ENCODE measurements around the gene MMP28. TPM values are rescaled to one million over a fixed set of nuclear protein-coding genes. Genes with fewer than 3 reads are reported as not detected.

Gene MMP28
- total RNA-seq, 4 donors from 2014 or later, result 62.5 to 115 (median 79.1) TPM

DNA sequence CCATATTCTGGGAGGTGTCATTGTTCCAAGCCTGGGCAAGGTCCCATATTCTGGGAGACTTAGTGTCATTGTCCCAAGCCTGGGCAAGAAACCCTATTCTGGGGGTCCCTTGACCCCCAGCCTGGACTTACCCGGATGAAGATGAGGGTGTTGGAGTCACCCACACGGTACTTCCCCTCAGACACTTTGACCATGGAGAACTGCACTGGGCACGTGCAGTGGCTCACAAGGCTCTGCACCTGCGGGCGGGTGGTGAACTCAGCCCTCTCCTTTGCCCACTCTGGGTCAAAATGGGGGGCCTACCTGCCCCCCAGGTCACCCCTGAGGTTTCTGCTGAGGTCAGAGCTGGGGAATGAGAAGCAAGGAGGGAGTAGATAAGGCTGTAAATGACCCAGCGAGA lies 46.5 kb downstream of the MMP28 start:
- intact Hi-C loops (cut with DNase I; ENCODE audit: low total_unique reads), result loop anchor here (5.0 kb wide), 1 partner anchor 137 kb away; no protein-coding TSS in a partner anchor
- no peak for TF ChIP-seq POLR2A (IDR thresholded peaks at IDR 0.05)
- TF ChIP-seq, protein P1, sequence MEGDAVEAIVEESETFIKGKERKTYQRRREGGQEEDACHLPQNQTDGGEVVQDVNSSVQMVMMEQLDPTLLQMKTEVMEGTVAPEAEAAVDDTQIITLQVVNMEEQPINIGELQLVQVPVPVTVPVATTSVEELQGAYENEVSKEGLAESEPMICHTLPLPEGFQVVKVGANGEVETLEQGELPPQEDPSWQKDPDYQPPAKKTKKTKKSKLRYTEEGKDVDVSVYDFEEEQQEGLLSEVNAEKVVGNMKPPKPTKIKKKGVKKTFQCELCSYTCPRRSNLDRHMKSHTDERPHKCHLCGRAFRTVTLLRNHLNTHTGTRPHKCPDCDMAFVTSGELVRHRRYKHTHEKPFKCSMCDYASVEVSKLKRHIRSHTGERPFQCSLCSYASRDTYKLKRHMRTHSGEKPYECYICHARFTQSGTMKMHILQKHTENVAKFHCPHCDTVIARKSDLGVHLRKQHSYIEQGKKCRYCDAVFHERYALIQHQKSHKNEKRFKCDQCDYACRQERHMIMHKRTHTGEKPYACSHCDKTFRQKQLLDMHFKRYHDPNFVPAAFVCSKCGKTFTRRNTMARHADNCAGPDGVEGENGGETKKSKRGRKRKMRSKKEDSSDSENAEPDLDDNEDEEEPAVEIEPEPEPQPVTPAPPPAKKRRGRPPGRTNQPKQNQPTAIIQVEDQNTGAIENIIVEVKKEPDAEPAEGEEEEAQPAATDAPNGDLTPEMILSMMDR (IDR thresholded peaks at IDR 0.05), result no peak
- DNase-seq (ENCODE audit: low spot score in 2 of 2), result no peak
- no peak overlapping the region for H3K4me3 ChIP-seq (ENCODE audit: low read depth, poor library complexity, severe bottlenecking)
- WGBS, 2 donors, result 71 to 86% methylated on average over 5 to 6 of the region's 6 CpGs

DNA sequence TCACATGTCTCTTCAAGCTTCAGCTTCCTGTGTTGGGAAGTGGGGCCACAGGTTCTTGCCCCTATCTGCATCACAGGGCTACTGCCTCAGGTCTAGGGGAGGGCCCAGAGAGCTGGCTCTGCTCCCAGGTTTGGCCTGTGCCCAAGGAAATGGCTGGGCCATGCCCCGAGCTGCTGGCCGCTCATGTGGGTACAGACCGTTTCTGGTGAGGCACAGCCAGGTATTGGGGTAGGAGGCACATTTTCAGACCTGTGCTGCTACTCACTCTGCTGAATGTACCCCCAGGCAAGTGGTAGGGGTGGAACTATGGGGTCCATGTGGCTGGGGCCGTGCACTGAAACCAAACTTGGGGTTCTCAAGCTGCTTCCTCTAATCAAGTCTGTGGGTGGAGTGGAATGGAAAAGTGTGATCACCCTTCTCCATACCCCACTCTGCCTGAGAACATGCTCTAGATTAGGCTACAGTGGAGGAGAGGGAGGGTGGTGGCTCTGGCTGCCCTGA lies 47.0 kb downstream of the MMP28 start:
- intact Hi-C loops (cut with DNase I; ENCODE audit: low total_unique reads), result loop anchor here (5.0 kb wide), 1 partner anchor 136 kb away; no protein-coding TSS in a partner anchor

DNA sequence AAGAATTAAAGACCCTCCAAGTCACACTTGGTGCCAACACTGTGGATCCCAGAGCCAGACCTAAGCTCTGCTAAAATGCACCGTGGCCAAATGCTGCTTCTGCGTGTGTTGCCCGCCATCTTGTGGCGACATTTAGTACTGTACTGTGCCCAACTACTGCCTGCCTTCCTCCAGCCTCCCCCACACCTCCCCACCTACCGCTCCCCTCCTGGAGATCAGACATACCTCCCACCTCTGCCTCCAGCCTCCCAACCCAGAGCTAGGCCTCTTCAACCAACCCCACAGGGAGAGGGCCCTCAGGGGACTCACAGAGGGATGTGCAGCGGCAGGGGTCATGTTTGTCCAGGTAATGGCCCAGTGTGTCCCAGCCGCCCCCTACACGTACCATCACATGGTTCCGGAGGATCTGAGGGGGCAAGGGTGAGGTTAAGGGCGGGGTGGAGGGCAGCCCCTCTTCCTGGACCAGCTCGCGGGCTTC lies 47.9 kb downstream of the MMP28 start:
- 33% methylated on average over 12 of the region's 12 CpGs for WGBS, 2 donors
- intact Hi-C loops (cut with DNase I; ENCODE audit: low total_unique reads), result loop anchor here (5.0 kb wide), 1 partner anchor 135 kb away; no protein-coding TSS in a partner anchor
- TF ChIP-seq, protein P1 (IDR thresholded peaks at IDR 0.05), result peak in 1 of 3 donors; percentile 73
- TF ChIP-seq POLR2A (IDR thresholded peaks at IDR 0.05), result no peak
- DNase-seq (ENCODE audit: low spot score in 2 of 2), result peak; percentile 69 to 94
- H3K4me3 ChIP-seq (ENCODE audit: low read depth, poor library complexity, severe bottlenecking), result no peak overlapping the region

More for the DNA sequence above, 47.0 kb downstream of the MMP28 start:
- DNase-seq (ENCODE audit: low spot score in 2 of 2), result no peak
- no peak overlapping the region for H3K4me3 ChIP-seq (ENCODE audit: low read depth, poor library complexity, severe bottlenecking)
- WGBS, 2 donors, result 5 to 16% methylated on average over 3 to 4 of the region's 4 CpGs
- TF ChIP-seq POLR2A (IDR thresholded peaks at IDR 0.05), result no peak
- TF ChIP-seq, protein P1 (IDR thresholded peaks at IDR 0.05), result no peak

DNA sequence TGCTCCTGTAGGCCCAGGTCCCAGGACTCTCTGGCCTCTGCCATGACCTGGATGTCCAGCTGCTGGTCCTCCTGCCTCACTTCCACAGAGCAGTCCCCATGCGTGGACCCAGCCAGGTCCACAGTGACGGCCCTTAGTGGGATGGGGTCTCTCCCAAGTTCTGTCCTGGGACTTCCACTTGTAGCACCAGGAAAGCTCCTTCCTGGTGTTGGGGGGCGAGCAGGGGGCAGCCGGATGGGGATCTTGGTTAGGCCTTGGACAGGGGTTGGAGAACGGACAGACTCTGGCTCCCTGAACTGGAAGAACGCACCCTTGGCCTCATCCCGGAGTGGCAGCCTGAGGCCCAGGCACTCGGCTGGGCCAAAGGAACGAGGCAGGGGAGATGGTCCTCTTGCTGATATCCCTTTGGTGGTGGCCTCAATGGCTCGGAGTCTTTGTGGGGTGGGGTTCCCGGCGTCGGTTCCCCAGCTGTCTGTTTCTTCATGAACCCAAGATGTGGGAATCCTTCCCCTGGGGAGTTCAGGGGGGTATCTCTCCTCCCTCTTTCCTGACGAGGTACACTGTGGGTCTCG lies 49.6 kb downstream of the MMP28 start:
- 82 to 86% methylated on average over 12 of the region's 15 CpGs for WGBS, 2 donors
- H3K4me3 ChIP-seq (ENCODE audit: low read depth, poor library complexity, severe bottlenecking), result no peak overlapping the region
- intact Hi-C loops (cut with DNase I; ENCODE audit: low total_unique reads), result loop anchor here (5.0 kb wide), 1 partner anchor 134 kb away; no protein-coding TSS in a partner anchor
- TF ChIP-seq, protein P1 (IDR thresholded peaks at IDR 0.05), result no peak
- no peak for TF ChIP-seq POLR2A (IDR thresholded peaks at IDR 0.05)
- DNase-seq (ENCODE audit: low spot score in 2 of 2), result no peak

DNA sequence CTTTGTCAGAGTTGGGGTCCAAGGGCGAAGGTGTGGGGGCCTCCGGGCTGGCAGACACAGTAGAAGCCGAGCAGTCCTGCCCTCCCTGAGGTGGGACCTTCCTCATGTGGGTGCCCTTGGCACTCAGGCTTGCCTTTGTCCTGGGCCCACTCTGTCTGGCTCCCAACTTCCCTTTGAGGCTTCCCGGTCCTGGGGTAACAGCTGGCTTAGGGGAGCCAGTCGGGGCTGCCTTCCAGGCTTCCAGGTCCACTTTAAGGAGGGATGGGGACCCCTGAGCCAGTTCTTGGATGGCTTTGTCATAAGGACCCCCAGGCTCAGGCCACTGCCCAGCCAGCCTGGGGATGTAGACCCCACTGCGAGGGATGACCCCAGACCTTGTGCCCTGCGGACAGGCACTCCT lies 50.2 kb downstream of the MMP28 start:
- no peak overlapping the region for H3K4me3 ChIP-seq (ENCODE audit: low read depth, poor library complexity, severe bottlenecking)
- TF ChIP-seq, protein P1 (IDR thresholded peaks at IDR 0.05), result no peak
- no peak for TF ChIP-seq POLR2A (IDR thresholded peaks at IDR 0.05)
- WGBS, 2 donors, result 94 to 95% methylated on average over 6 to 7 of the region's 7 CpGs
- DNase-seq (ENCODE audit: low spot score in 2 of 2), result no peak
- intact Hi-C loops (cut with DNase I; ENCODE audit: low total_unique reads), result loop anchor here (5.0 kb wide), 1 partner anchor 133 kb away; no protein-coding TSS in a partner anchor

All from lower leg skin (tissue), 4 donors.